GM23248 (cell line): ENCODE data around the gene C6orf62.

Experiments
- EZH2 ChIP-seq: fragments of 200-600 bp; sonication (generic); IDR thresholded peaks from 2 replicates; pipeline ENCODE4 v1.6.1; 2018; ENCODE audit warnings: antibody characterized with exemption, mild to moderate bottlenecking; ENCODE audit not compliant: insufficient read depth, poor library complexity, severe bottlenecking
- EZH2phosphoT487 ChIP-seq: fragments of 200-600 bp; sonication (generic); IDR thresholded peaks from 2 replicates; pipeline ENCODE4 v1.6.1; 2018; ENCODE audit warnings: antibody characterized with exemption, moderate library complexity, mild to moderate bottlenecking, low read depth; ENCODE audit not compliant: insufficient read depth

DNA sequence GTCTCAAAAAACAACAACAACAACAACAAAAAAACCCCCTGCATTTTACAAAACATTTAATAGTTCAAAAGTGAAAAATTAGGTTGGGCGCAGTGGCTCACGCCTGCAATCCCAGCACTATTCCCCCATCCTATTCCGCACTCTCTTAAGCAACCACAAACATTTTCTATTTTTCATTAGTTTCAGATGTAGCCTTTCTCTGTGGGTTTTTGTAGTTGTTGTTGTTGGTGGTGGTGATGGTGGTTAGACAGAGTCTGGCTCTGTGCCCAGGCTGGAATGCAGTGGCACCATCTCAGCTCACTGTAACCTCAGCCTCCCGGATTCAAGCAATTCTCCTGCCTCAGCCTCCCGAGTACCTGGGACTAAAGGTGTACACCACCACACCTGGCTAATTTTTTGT, 49.4 kb upstream of the C6orf62 start:
- TF ChIP-seq EZH2 (no peak), EZH2phosphoT487 (no peak)
